Measurements from ENCODE around the gene DRC1.

DNA sequence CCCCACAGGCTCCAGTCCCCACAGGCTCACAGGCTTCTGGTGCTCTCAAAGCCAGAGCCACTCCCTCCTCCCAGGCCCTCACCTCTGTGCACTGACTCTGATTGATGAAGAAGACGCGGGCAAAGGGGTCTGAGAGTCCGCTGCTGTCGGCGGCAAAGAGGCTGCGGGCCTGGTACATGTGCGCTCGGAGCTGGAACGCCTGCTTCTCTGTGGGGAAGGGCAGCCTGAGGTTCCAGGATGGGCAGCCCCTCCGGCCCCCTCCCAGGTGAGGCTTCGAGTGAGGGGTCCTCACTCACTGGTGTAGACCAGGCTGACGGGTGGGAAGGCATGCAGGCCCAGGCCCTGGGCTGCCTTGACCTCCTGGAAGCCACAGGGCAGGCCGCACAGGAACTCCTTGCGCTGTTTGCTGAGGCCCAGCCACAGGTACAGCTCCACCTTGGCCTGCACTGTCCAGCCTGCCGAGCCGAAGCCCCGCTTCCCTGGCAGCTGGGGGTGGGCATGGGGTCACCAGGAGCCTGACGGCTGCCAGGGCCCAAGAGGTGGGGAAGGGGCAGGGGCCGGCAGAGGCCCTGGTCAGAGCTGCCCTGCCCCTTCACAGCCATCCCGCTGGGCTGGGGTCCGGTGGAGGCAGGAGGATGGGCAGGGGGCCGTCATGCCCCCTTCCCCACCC lies 74.2 kb downstream of the DRC1 start:
- TF ChIP-seq, protein P1, sequence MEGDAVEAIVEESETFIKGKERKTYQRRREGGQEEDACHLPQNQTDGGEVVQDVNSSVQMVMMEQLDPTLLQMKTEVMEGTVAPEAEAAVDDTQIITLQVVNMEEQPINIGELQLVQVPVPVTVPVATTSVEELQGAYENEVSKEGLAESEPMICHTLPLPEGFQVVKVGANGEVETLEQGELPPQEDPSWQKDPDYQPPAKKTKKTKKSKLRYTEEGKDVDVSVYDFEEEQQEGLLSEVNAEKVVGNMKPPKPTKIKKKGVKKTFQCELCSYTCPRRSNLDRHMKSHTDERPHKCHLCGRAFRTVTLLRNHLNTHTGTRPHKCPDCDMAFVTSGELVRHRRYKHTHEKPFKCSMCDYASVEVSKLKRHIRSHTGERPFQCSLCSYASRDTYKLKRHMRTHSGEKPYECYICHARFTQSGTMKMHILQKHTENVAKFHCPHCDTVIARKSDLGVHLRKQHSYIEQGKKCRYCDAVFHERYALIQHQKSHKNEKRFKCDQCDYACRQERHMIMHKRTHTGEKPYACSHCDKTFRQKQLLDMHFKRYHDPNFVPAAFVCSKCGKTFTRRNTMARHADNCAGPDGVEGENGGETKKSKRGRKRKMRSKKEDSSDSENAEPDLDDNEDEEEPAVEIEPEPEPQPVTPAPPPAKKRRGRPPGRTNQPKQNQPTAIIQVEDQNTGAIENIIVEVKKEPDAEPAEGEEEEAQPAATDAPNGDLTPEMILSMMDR (IDR thresholded peaks at IDR 0.05), result no peak
- TF ChIP-seq EP300 (IDR thresholded peaks at IDR 0.05) (no peak), POLR2A (IDR thresholded peaks at IDR 0.05; ENCODE audit: low read depth) (no peak)

All from esophagus muscularis mucosa (tissue), 4 donors.